ENCODE results near the gene EMP1.
A peak's percentile ranks its signal among the peaks of the same experiment; 100 is the strongest.

The EMP1 gene

GRCh38 chr12:13152281-13152680 is 44.2 kb upstream of the EMP1 start:
- H2BK5ac ChIP-seq (ENCODE audit: low read depth, low read length, poor library complexity), result no peak overlapping the region
- H3K4ac ChIP-seq (ENCODE audit: low read depth, low read length), result no peak overlapping the region
- H3K4me1 ChIP-seq (ENCODE audit: control insufficient read depth in 1 of 2, insufficient read depth in 2 of 2, low read length in 2 of 2), result peaks cover 4 to 11% of the 10 kb centered on the region in 2 experiments
- WGBS (ENCODE audit: extremely low coverage, insufficient coverage, insufficient read length), result no CpG with 5 or more reads among the region's 1 CpG
- H3K23ac ChIP-seq (ENCODE audit: low read length), result no peak overlapping the region
- no peak overlapping the region for H2AK5ac ChIP-seq (ENCODE audit: low read length)
- no peak overlapping the region for H3K4me3 ChIP-seq (ENCODE audit: low read depth, low read length)
- H3K27me3 ChIP-seq (ENCODE audit: insufficient read depth, low read length), result no peaks in the 10 kb centered on the region
- no peak for DNase-seq
- H4K8ac ChIP-seq (ENCODE audit: low read depth, low read length), result no peak overlapping the region
- H3K4me2 ChIP-seq (ENCODE audit: low read length), result no peak overlapping the region
- H3K79me1 ChIP-seq (ENCODE audit: low read length), result peaks cover 6% of the 10 kb centered on the region
- no peak overlapping the region for H3K18ac ChIP-seq (ENCODE audit: low read length)
- no peaks in the 10 kb centered on the region for H3K79me2 ChIP-seq (ENCODE audit: control insufficient read depth, insufficient read depth, low read length, poor library complexity)
- no peak overlapping the region for H4K12ac ChIP-seq (ENCODE audit: low read depth, low read length)
- no peaks in the 10 kb centered on the region for H3K36me3 ChIP-seq (ENCODE audit: control insufficient read depth in 1 of 2, insufficient read depth in 2 of 2, low read length in 2 of 2)
- no peaks in the 10 kb centered on the region for H3K9me3 ChIP-seq (ENCODE audit: insufficient read depth, low read depth, low read length)
- peak overlapping the region; percentile 63 for H2BK12ac ChIP-seq (ENCODE audit: low read length)
- no peak overlapping the region for H3K14ac ChIP-seq (ENCODE audit: low read length)
- H2BK120ac ChIP-seq (ENCODE audit: insufficient read depth, low read length, poor library complexity), result no peak overlapping the region
- H4K91ac ChIP-seq (ENCODE audit: low read depth, low read length), result no peak overlapping the region
- H3K27ac ChIP-seq (ENCODE audit: low read depth, low read length), result no peak overlapping the region
- H3K9ac ChIP-seq (ENCODE audit: low read length), result no peak overlapping the region
- no peak overlapping the region for H2AFZ ChIP-seq (ENCODE audit: insufficient read depth, low read length, poor library complexity)

GRCh38 chr12:13152756-13153155 is 43.8 kb upstream of the EMP1 start:
- Histone ChIP-seq H2AFZ (ENCODE audit: insufficient read depth, low read length, poor library complexity) (no peak overlapping the region), H3K36me3 (ENCODE audit: control insufficient read depth in 1 of 2, insufficient read depth in 2 of 2, low read length in 2 of 2) (no peaks in the 10 kb centered on the region)
- WGBS (ENCODE audit: extremely low coverage, insufficient coverage, insufficient read length), result no CpG with 5 or more reads among the region's 6 CpGs

GRCh38 chr12:13153180-13153579 is 43.3 kb upstream of the EMP1 start:
- H3K23ac ChIP-seq (ENCODE audit: low read length), result no peak overlapping the region
- no peak overlapping the region for H2AK5ac ChIP-seq (ENCODE audit: low read length)
- no peaks in the 10 kb centered on the region for H3K36me3 ChIP-seq (ENCODE audit: control insufficient read depth in 1 of 2, insufficient read depth in 2 of 2, low read length in 2 of 2)
- peaks cover 6% of the 10 kb centered on the region for H3K79me1 ChIP-seq (ENCODE audit: low read length)
- DNase-seq, result no peak
- peaks cover 4 to 11% of the 10 kb centered on the region in 2 experiments for H3K4me1 ChIP-seq (ENCODE audit: control insufficient read depth in 1 of 2, insufficient read depth in 2 of 2, low read length in 2 of 2)
- H4K91ac ChIP-seq (ENCODE audit: low read depth, low read length), result no peak overlapping the region
- H3K27ac ChIP-seq (ENCODE audit: low read depth, low read length), result no peak overlapping the region
- H3K4ac ChIP-seq (ENCODE audit: low read depth, low read length), result no peak overlapping the region
- no peak overlapping the region for H2BK5ac ChIP-seq (ENCODE audit: low read depth, low read length, poor library complexity)
- H3K18ac ChIP-seq (ENCODE audit: low read length), result no peak overlapping the region
- no peak overlapping the region for H3K9ac ChIP-seq (ENCODE audit: low read length)
- H3K14ac ChIP-seq (ENCODE audit: low read length), result no peak overlapping the region
- WGBS (ENCODE audit: extremely low coverage, insufficient coverage, insufficient read length), result no CpG with 5 or more reads among the region's 7 CpGs
- no peak overlapping the region for H4K12ac ChIP-seq (ENCODE audit: low read depth, low read length)
- H2BK12ac ChIP-seq (ENCODE audit: low read length), result no peak overlapping the region
- H3K27me3 ChIP-seq (ENCODE audit: insufficient read depth, low read length), result no peaks in the 10 kb centered on the region
- H3K4me3 ChIP-seq (ENCODE audit: low read depth, low read length), result no peak overlapping the region
- no peak overlapping the region for H2AFZ ChIP-seq (ENCODE audit: insufficient read depth, low read length, poor library complexity)
- no peak overlapping the region for H3K4me2 ChIP-seq (ENCODE audit: low read length)
- no peak overlapping the region for H4K8ac ChIP-seq (ENCODE audit: low read depth, low read length)
- H2BK120ac ChIP-seq (ENCODE audit: insufficient read depth, low read length, poor library complexity), result no peak overlapping the region
- no peaks in the 10 kb centered on the region for H3K9me3 ChIP-seq (ENCODE audit: insufficient read depth, low read depth, low read length)
- H3K79me2 ChIP-seq (ENCODE audit: control insufficient read depth, insufficient read depth, low read length, poor library complexity), result no peaks in the 10 kb centered on the region

More at GRCh38 chr12:13152756-13153155, 43.8 kb upstream of the EMP1 start:
- H3K79me1 ChIP-seq (ENCODE audit: low read length), result peaks cover 6% of the 10 kb centered on the region
- no peaks in the 10 kb centered on the region for H3K9me3 ChIP-seq (ENCODE audit: insufficient read depth, low read depth, low read length)
- H3K18ac ChIP-seq (ENCODE audit: low read length), result no peak overlapping the region
- H3K4me3 ChIP-seq (ENCODE audit: low read depth, low read length), result no peak overlapping the region
- DNase-seq, result peak; percentile 55 to 83
- no peak overlapping the region for H3K23ac ChIP-seq (ENCODE audit: low read length)
- no peak overlapping the region for H3K4me2 ChIP-seq (ENCODE audit: low read length)
- H2BK5ac ChIP-seq (ENCODE audit: low read depth, low read length, poor library complexity), result no peak overlapping the region
- H2BK12ac ChIP-seq (ENCODE audit: low read length), result no peak overlapping the region
- no peak overlapping the region for H4K8ac ChIP-seq (ENCODE audit: low read depth, low read length)
- no peak overlapping the region for H3K9ac ChIP-seq (ENCODE audit: low read length)
- H3K4ac ChIP-seq (ENCODE audit: low read depth, low read length), result no peak overlapping the region
- H3K79me2 ChIP-seq (ENCODE audit: control insufficient read depth, insufficient read depth, low read length, poor library complexity), result no peaks in the 10 kb centered on the region
- H3K14ac ChIP-seq (ENCODE audit: low read length), result no peak overlapping the region
- H3K27ac ChIP-seq (ENCODE audit: low read depth, low read length), result no peak overlapping the region
- no peak overlapping the region for H2BK120ac ChIP-seq (ENCODE audit: insufficient read depth, low read length, poor library complexity)
- H4K12ac ChIP-seq (ENCODE audit: low read depth, low read length), result no peak overlapping the region
- peaks cover 4 to 9% of the 10 kb centered on the region in 2 experiments for H3K4me1 ChIP-seq (ENCODE audit: control insufficient read depth in 1 of 2, insufficient read depth in 2 of 2, low read length in 2 of 2)
- no peaks in the 10 kb centered on the region for H3K27me3 ChIP-seq (ENCODE audit: insufficient read depth, low read length)
- no peak overlapping the region for H2AK5ac ChIP-seq (ENCODE audit: low read length)
- H4K91ac ChIP-seq (ENCODE audit: low read depth, low read length), result no peak overlapping the region

- no peak overlapping the region for H3K4ac ChIP-seq (ENCODE audit: low read depth, low read length)
- no peak overlapping the region for H2AFZ ChIP-seq (ENCODE audit: insufficient read depth, low read length, poor library complexity)
- no peak overlapping the region for H3K9ac ChIP-seq (ENCODE audit: low read length)
- no peaks in the 10 kb centered on the region for H3K79me2 ChIP-seq (ENCODE audit: control insufficient read depth, insufficient read depth, low read length, poor library complexity)
- no peak overlapping the region for H4K91ac ChIP-seq (ENCODE audit: low read depth, low read length)
- no peaks in the 10 kb centered on the region for H3K36me3 ChIP-seq (ENCODE audit: control insufficient read depth in 1 of 2, insufficient read depth in 2 of 2, low read length in 2 of 2)
- H3K27ac ChIP-seq (ENCODE audit: low read depth, low read length), result no peak overlapping the region
- no peak overlapping the region for H3K14ac ChIP-seq (ENCODE audit: low read length)
- no peak overlapping the region for H3K4me2 ChIP-seq (ENCODE audit: low read length)
- no peaks in the 10 kb centered on the region for H3K79me1 ChIP-seq (ENCODE audit: low read length)
- H3K27me3 ChIP-seq (ENCODE audit: insufficient read depth, low read length), result no peaks in the 10 kb centered on the region
- no peak overlapping the region for H2BK12ac ChIP-seq (ENCODE audit: low read length)
- no peak overlapping the region for H2BK5ac ChIP-seq (ENCODE audit: low read depth, low read length, poor library complexity)
- WGBS (ENCODE audit: extremely low coverage, insufficient coverage, insufficient read length), result no CpG with 5 or more reads among the region's 3 CpGs
- no peak overlapping the region for H4K8ac ChIP-seq (ENCODE audit: low read depth, low read length)
- no peaks in the 10 kb centered on the region for H3K9me3 ChIP-seq (ENCODE audit: insufficient read depth, low read depth, low read length)
- H3K18ac ChIP-seq (ENCODE audit: low read length), result no peak overlapping the region
- no peak overlapping the region for H4K12ac ChIP-seq (ENCODE audit: low read depth, low read length)
- no peak for DNase-seq
- H2BK120ac ChIP-seq (ENCODE audit: insufficient read depth, low read length, poor library complexity), result no peak overlapping the region
- no peak overlapping the region for H2AK5ac ChIP-seq (ENCODE audit: low read length)
- H3K4me3 ChIP-seq (ENCODE audit: low read depth, low read length), result no peak overlapping the region
- H3K4me1 ChIP-seq (ENCODE audit: control insufficient read depth in 1 of 2, insufficient read depth in 2 of 2, low read length in 2 of 2), result peaks cover 0 to 5% of the 10 kb centered on the region in 2 experiments
- H3K23ac ChIP-seq (ENCODE audit: low read length), result no peak overlapping the region
Observed at GRCh38 chr12:13154027-13154538, 42.4 kb upstream of the EMP1 start.
